Effector memory CD4-positive, alpha-beta T cell (primary cell): Measurements from ENCODE around the gene TRPC4.

ENCODE experiments used
- DNase-seq, 3 donors: peaks; one replicate each; pipeline ENCODE4 v3.0.0-alpha.2; 2020
- H3K27ac ChIP-seq: 2 replicates; pipeline ENCODE4 v1.7.0; 2013; ENCODE audit warnings: mild to moderate bottlenecking, low read length, moderate library complexity; ENCODE audit not compliant: insufficient read depth, poor library complexity, severe bottlenecking
- H3K27me3 ChIP-seq: replicated peaks from 2 replicates; pipeline ENCODE4 v1.7.0; 2013; ENCODE audit warnings: mild to moderate bottlenecking, low read length; ENCODE audit not compliant: insufficient read depth, control insufficient read depth, poor library complexity, severe bottlenecking
- H3K36me3 ChIP-seq: 2 replicates; pipeline ENCODE4 v1.7.0; 2013; ENCODE audit warnings: mild to moderate bottlenecking, low read length, moderate library complexity; ENCODE audit not compliant: control insufficient read depth, insufficient read depth
- H3K4me1 ChIP-seq: 2 replicates; pipeline ENCODE4 v1.7.0; 2013; ENCODE audit warnings: low read length, mild to moderate bottlenecking; ENCODE audit not compliant: control insufficient read depth, insufficient read depth, poor library complexity, severe bottlenecking
- H3K4me3 ChIP-seq: 2 replicates; pipeline ENCODE4 v1.7.0; 2013; ENCODE audit warnings: low read length, low read depth, mild to moderate bottlenecking; ENCODE audit not compliant: insufficient read depth, poor library complexity, severe bottlenecking
- H3K9me3 ChIP-seq: 2 replicates; pipeline ENCODE4 v1.7.0; 2013; ENCODE audit warnings: mild to moderate bottlenecking, low read length, moderate library complexity; ENCODE audit not compliant: control insufficient read depth

The TRPC4 gene

GRCh38 chr13:37889102-37889501, 19.5 kb upstream of the TRPC4 start:
- H3K36me3 ChIP-seq: no peaks in the 10 kb centered on the region
- no peak overlapping the region for H3K4me3 ChIP-seq
- DNase-seq: no peak
- H3K27ac ChIP-seq: no peak overlapping the region
- no peaks in the 10 kb centered on the region for H3K9me3 ChIP-seq
- H3K4me1 ChIP-seq: no peaks in the 10 kb centered on the region
- H3K27me3 ChIP-seq: no peaks in the 10 kb centered on the region

- no peaks in the 10 kb centered on the region for H3K27me3 ChIP-seq
- DNase-seq: no peak
- H3K4me3 ChIP-seq: no peak overlapping the region
- no peak overlapping the region for H3K27ac ChIP-seq
- H3K36me3 ChIP-seq: no peaks in the 10 kb centered on the region
- H3K4me1 ChIP-seq: no peaks in the 10 kb centered on the region
- no peaks in the 10 kb centered on the region for H3K9me3 ChIP-seq
Observed at GRCh38 chr13:37886879-37887278, 17.3 kb upstream of the TRPC4 start.

GRCh38 chr13:37884674-37885073, 15.1 kb upstream of the TRPC4 start:
- no peaks in the 10 kb centered on the region for H3K27me3 ChIP-seq
- no peak for DNase-seq
- no peak overlapping the region for H3K4me3 ChIP-seq
- no peaks in the 10 kb centered on the region for H3K4me1 ChIP-seq
- no peaks in the 10 kb centered on the region for H3K36me3 ChIP-seq
- no peaks in the 10 kb centered on the region for H3K9me3 ChIP-seq
- no peak overlapping the region for H3K27ac ChIP-seq

GRCh38 chr13:37884026-37884425, 14.5 kb upstream of the TRPC4 start:
- DNase-seq: no peak
- Histone ChIP-seq H3K9me3 (no peaks in the 10 kb centered on the region), H3K27me3 (no peaks in the 10 kb centered on the region), H3K4me3 (no peak overlapping the region), H3K4me1 (no peaks in the 10 kb centered on the region), H3K36me3 (no peaks in the 10 kb centered on the region), H3K27ac (no peak overlapping the region)

- H3K9me3 ChIP-seq: no peaks in the 10 kb centered on the region
- no peaks in the 10 kb centered on the region for H3K36me3 ChIP-seq
- no peak overlapping the region for H3K27ac ChIP-seq
- no peak overlapping the region for H3K4me3 ChIP-seq
- H3K4me1 ChIP-seq: no peaks in the 10 kb centered on the region
- H3K27me3 ChIP-seq: no peaks in the 10 kb centered on the region
- no peak for DNase-seq
Observed at GRCh38 chr13:37878921-37879320, 9.3 kb upstream of the TRPC4 start.

- H3K4me1 ChIP-seq: no peaks in the 10 kb centered on the region
- H3K27me3 ChIP-seq: no peaks in the 10 kb centered on the region
- no peak overlapping the region for H3K27ac ChIP-seq
- H3K9me3 ChIP-seq: no peaks in the 10 kb centered on the region
- H3K4me3 ChIP-seq: no peak overlapping the region
- no peaks in the 10 kb centered on the region for H3K36me3 ChIP-seq
- DNase-seq: no peak
Observed at GRCh38 chr13:37878496-37878895, 8.9 kb upstream of the TRPC4 start.

GRCh38 chr13:37870895-37871550, 1.5 kb upstream of the TRPC4 start:
- no peaks in the 10 kb centered on the region for H3K9me3 ChIP-seq
- H3K4me3 ChIP-seq: no peak overlapping the region
- H3K27ac ChIP-seq: no peak overlapping the region
- H3K4me1 ChIP-seq: no peaks in the 10 kb centered on the region
- H3K36me3 ChIP-seq: no peaks in the 10 kb centered on the region
- peaks cover 4% of the 10 kb centered on the region for H3K27me3 ChIP-seq
- no peak for DNase-seq

GRCh38 chr13:37870489-37870845, 895 bp upstream of the TRPC4 start:
- H3K4me3 ChIP-seq: no peak overlapping the region
- H3K27me3 ChIP-seq: peaks cover 4% of the 10 kb centered on the region
- no peaks in the 10 kb centered on the region for H3K9me3 ChIP-seq
- H3K4me1 ChIP-seq: no peaks in the 10 kb centered on the region
- H3K27ac ChIP-seq: no peak overlapping the region
- DNase-seq: no peak
- no peaks in the 10 kb centered on the region for H3K36me3 ChIP-seq

- no peak overlapping the region for H3K4me3 ChIP-seq
- no peak for DNase-seq
- no peaks in the 10 kb centered on the region for H3K4me1 ChIP-seq
- no peak overlapping the region for H3K27ac ChIP-seq
- no peaks in the 10 kb centered on the region for H3K36me3 ChIP-seq
- peaks cover 4% of the 10 kb centered on the region for H3K27me3 ChIP-seq
- no peaks in the 10 kb centered on the region for H3K9me3 ChIP-seq
Observed at GRCh38 chr13:37869506-37869755, 141 bp downstream of the TRPC4 start.

- H3K4me3 ChIP-seq: no peak overlapping the region
- DNase-seq: no peak
Observed at GRCh38 chr13:37868691-37869505, 674 bp downstream of the TRPC4 start.

More at GRCh38 chr13:37868691-37869505, 674 bp downstream of the TRPC4 start:
- Histone ChIP-seq H3K4me1 (no peaks in the 10 kb centered on the region), H3K36me3 (no peaks in the 10 kb centered on the region), H3K27ac (no peak overlapping the region), H3K27me3 (peaks cover 4% of the 10 kb centered on the region), H3K9me3 (no peaks in the 10 kb centered on the region)
